Measurements from ENCODE around the gene UPK1A.
"Not testable (repeated sequence)": the region's sequence is repeated elsewhere in the genome, so short reads cannot be mapped to it uniquely, and the experiment has no call there.

The UPK1A gene

GRCh38 chr19:35718345-35719041, 52.2 kb downstream of the UPK1A start:
- DNase-seq = no peak

- DNase-seq = no peak
These were observed 53.3 kb downstream of the UPK1A start for GRCh38 chr19:35719402-35720162.

- DNase-seq = no peak
These were observed 53.8 kb downstream of the UPK1A start for GRCh38 chr19:35720163-35720524.

- no peak for DNase-seq
These were observed 54.3 kb downstream of the UPK1A start for GRCh38 chr19:35720648-35721047.

GRCh38 chr19:35721374-35721773, 55.1 kb downstream of the UPK1A start:
- no peak for DNase-seq

GRCh38 chr19:35722461-35722860, 56.1 kb downstream of the UPK1A start:
- DNase-seq = no peak

GRCh38 chr19:35722897-35723296, 56.6 kb downstream of the UPK1A start:
- no peak for DNase-seq

- no peak for DNase-seq
These were observed 57.4 kb downstream of the UPK1A start for GRCh38 chr19:35723671-35724070.

GRCh38 chr19:35724132-35724531, 57.8 kb downstream of the UPK1A start:
- DNase-seq = not testable (repeated sequence)

GRCh38 chr19:35724560-35724959, 58.2 kb downstream of the UPK1A start:
- no peak for DNase-seq

- no peak for DNase-seq
These were observed 59.0 kb downstream of the UPK1A start for GRCh38 chr19:35725216-35725861.

- DNase-seq = no peak
These were observed 61.0 kb downstream of the UPK1A start for GRCh38 chr19:35727053-35727955.
